ENCODE results near the gene KRTAP10-9. TPM values are rescaled to one million over a fixed set of nuclear protein-coding genes. Genes with fewer than 3 reads are reported as not detected.
"Not testable (repeated sequence)": the region's sequence is repeated elsewhere in the genome, so short reads cannot be mapped to it uniquely, and the experiment has no call there.

KRTAP10-9 gene
- total RNA-seq, 1 donor from 2014 or later = not detected

GRCh38 chr21:44657635-44658540 is 31.0 kb downstream of the KRTAP10-9 start, which contains the start of gene KRTAP12-3:
Gene KRTAP12-3 (plus strand): TSS chr21:44657932. CDS start chr21:44657980, 48 bp downstream.
- ATAC-seq (ENCODE audit: low read depth) (no peak), DNase-seq (no peak)
- TF ChIP-seq, protein P1, sequence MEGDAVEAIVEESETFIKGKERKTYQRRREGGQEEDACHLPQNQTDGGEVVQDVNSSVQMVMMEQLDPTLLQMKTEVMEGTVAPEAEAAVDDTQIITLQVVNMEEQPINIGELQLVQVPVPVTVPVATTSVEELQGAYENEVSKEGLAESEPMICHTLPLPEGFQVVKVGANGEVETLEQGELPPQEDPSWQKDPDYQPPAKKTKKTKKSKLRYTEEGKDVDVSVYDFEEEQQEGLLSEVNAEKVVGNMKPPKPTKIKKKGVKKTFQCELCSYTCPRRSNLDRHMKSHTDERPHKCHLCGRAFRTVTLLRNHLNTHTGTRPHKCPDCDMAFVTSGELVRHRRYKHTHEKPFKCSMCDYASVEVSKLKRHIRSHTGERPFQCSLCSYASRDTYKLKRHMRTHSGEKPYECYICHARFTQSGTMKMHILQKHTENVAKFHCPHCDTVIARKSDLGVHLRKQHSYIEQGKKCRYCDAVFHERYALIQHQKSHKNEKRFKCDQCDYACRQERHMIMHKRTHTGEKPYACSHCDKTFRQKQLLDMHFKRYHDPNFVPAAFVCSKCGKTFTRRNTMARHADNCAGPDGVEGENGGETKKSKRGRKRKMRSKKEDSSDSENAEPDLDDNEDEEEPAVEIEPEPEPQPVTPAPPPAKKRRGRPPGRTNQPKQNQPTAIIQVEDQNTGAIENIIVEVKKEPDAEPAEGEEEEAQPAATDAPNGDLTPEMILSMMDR (IDR thresholded peaks at IDR 0.05) = no peak
- Mint-ChIP-seq H3K9me3 (peaks cover 24% of the 10 kb centered on the region), H3K36me3 (ENCODE audit: low read depth) (no peaks in the 10 kb centered on the region), H3K4me1 (peaks cover 2% of the 10 kb centered on the region), H3K27ac (no peak within 1 kb of the TSS), H3K27me3 (peaks cover 30% of the 10 kb centered on the region), H3K4me3 (no peak within 1 kb of the TSS)
- CTCF ChIA-PET = no interaction called here
- POLR2A ChIA-PET = no interaction called here
- intact Hi-C loops (cut with micrococcal nuclease) = no loop called here

DNA sequence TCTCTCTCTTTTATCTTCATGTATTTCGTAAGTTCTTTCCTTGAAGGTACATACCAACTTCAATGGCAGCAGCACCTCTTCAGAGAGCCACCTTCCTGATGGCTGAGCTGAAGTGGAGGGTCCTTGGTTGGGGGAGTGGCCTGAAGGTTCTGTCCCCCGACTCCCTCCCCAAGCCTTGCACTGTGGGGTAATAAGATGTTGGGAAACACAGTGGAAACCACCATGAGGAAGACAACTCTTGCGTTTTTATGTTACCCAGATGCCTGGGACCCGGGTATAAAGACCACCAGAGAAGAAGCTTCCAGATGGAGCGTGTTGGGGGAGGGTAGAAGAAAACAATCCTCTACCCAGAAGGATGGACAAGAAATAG is 31.6 kb downstream of the KRTAP10-9 start:
- no peak overlapping the region for H3K27ac Mint-ChIP-seq
- no peak for DNase-seq
- peaks cover 24% of the 10 kb centered on the region for H3K9me3 Mint-ChIP-seq
- ATAC-seq (ENCODE audit: low read depth) = no peak
- ChIA-PET CTCF (no interaction called here), POLR2A (no interaction called here)
- peaks cover 30% of the 10 kb centered on the region for H3K27me3 Mint-ChIP-seq
- H3K36me3 Mint-ChIP-seq (ENCODE audit: low read depth) = no peaks in the 10 kb centered on the region
- peaks cover 2% of the 10 kb centered on the region for H3K4me1 Mint-ChIP-seq
- TF ChIP-seq, protein P1 (IDR thresholded peaks at IDR 0.05) = no peak
- H3K4me3 Mint-ChIP-seq = no peak overlapping the region
- intact Hi-C loops (cut with micrococcal nuclease) = no loop called here

DNA sequence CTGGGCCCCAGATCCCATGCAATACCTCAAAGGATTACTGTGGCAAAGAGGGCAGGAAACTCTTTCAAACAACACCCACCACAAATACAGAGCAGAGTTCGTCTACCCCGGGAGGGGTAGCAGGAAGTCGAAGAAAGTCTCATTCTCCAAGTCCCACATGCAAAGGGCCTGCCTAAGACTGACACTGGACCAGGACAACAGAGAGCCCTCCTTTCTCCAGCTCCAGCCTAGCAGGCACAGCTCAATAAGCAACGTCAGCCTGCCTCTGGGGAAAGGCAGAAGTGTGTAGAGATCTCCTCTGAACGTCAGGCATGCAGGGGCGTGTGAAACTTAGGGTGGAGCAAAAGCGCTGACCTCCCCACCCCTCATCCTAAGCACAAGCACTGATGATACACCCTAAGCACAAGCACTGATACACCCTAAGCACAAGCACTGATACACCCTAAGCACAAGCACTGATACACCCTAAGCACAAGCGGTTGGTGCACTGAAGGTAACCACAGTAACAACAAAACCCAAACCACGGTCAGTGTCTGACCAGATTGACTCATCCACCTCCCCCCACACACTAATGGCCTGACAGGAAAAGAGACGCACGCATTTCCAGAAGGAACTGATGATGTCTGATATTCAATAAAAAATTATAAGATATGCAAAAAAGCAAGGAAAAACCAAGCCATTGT is 32.2 kb downstream of the KRTAP10-9 start:
- ATAC-seq (ENCODE audit: low read depth) (no peak), DNase-seq (no peak)
- Mint-ChIP-seq H3K4me1 (peaks cover 2% of the 10 kb centered on the region), H3K36me3 (ENCODE audit: low read depth) (no peaks in the 10 kb centered on the region), H3K4me3 (no peak overlapping the region), H3K27me3 (peaks cover 30% of the 10 kb centered on the region), H3K27ac (no peak overlapping the region), H3K9me3 (peaks cover 24% of the 10 kb centered on the region)
- CTCF ChIA-PET = no interaction called here
- intact Hi-C loops (cut with micrococcal nuclease) = no loop called here
- POLR2A ChIA-PET = no interaction called here
- TF ChIP-seq, protein P1 (IDR thresholded peaks at IDR 0.05) = no peak

DNA sequence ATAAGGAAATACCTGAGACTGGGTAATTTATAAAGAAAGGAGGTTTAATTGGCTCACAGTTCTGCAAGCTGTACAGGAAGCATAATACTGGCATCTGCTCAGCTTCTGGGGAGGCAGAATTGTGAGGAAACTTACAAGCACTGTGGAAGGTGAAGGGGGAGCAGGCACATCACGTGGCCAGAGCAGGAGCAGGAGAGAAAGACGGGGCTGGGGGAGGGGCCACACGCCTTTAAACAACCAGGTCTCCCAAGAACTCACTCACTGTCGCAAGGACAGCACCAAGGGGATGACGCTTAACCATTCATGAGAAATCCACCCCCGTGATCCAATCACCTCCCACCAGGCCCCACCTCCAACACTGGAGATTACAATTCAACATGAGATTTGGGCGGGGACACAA is 34.7 kb downstream of the KRTAP10-9 start:
- H3K36me3 Mint-ChIP-seq (ENCODE audit: low read depth); H3K27ac Mint-ChIP-seq; intact Hi-C loops (cut with micrococcal nuclease); CTCF ChIA-PET; POLR2A ChIA-PET; H3K4me1 Mint-ChIP-seq; ATAC-seq (ENCODE audit: low read depth); DNase-seq; H3K4me3 Mint-ChIP-seq: not testable (repeated sequence)
- Mint-ChIP-seq H3K9me3 (peaks cover 21% of the 10 kb centered on the region), H3K27me3 (peaks cover 47% of the 10 kb centered on the region)

GRCh38 chr21:44664691-44665090 is 37.8 kb downstream of the KRTAP10-9 start:
- H3K27me3 Mint-ChIP-seq = peaks cover 36% of the 10 kb centered on the region

More at GRCh38 chr21:44664691-44665090, 37.8 kb downstream of the KRTAP10-9 start:
- no peak overlapping the region for H3K4me3 Mint-ChIP-seq
- peaks cover 8% of the 10 kb centered on the region for H3K9me3 Mint-ChIP-seq
- no peaks in the 10 kb centered on the region for H3K4me1 Mint-ChIP-seq
- ChIA-PET CTCF (no interaction called here), POLR2A (no interaction called here)
- H3K27ac Mint-ChIP-seq = no peak overlapping the region
- no peaks in the 10 kb centered on the region for H3K36me3 Mint-ChIP-seq (ENCODE audit: low read depth)
- TF ChIP-seq, protein P1 (IDR thresholded peaks at IDR 0.05) = no peak
- ATAC-seq (ENCODE audit: low read depth) = no peak
- intact Hi-C loops (cut with micrococcal nuclease) = no loop called here
- DNase-seq = no peak

Data from activated B cell treated with CpG ODN at 0.5 μM for 24 hours (primary cell).